Natural killer cell (primary cell): ENCODE measurements around the gene VPS35L. TPM values are rescaled to one million over a fixed set of nuclear protein-coding genes. Genes with fewer than 3 reads are reported as not detected.

ENCODE experiments used
- ATAC-seq, 3 donors: fragments of 150-1000 bp in 2 of 3; fragments of 200-7000 bp in 1 of 3; cut with Tn5 transposase; 1 replicate in 1 of 3; 2 replicates in 2 of 3; pipeline ENCODE4 v1.10.0; 2021; ENCODE audit warnings: mild to moderate bottlenecking in 2 of 3, moderate library complexity in 2 of 3
- DNase-seq, 2 donors: peaks; one replicate each; pipeline versions ENCODE4 v3.0.0 to v3.0.0-alpha.2; 2013 to 2021; ENCODE audit warnings: mixed read lengths in 1 of 2
- H3K27ac ChIP-seq: one replicate; pipeline ENCODE4 v1.5.1; 2013; ENCODE audit warnings: mild to moderate bottlenecking, low read length
- H3K27me3 ChIP-seq: one replicate; pipeline ENCODE4 v1.6.1; 2013; ENCODE audit warnings: low read length; ENCODE audit not compliant: control insufficient read depth, insufficient read depth
- H3K36me3 ChIP-seq: one replicate; pipeline ENCODE4 v1.6.1; 2013; ENCODE audit warnings: low read length; ENCODE audit not compliant: control insufficient read depth, insufficient read depth
- H3K4me1 ChIP-seq: one replicate; pipeline ENCODE4 v1.6.1; 2013; ENCODE audit warnings: low read length; ENCODE audit not compliant: control insufficient read depth, insufficient read depth
- H3K4me3 ChIP-seq: one replicate; pipeline ENCODE4 v1.5.1; 2013; ENCODE audit warnings: low read length
- H3K9me3 ChIP-seq: one replicate; pipeline ENCODE4 v1.6.1; 2013; ENCODE audit warnings: low read length; ENCODE audit not compliant: control insufficient read depth, insufficient read depth
- H3K27ac Mint-ChIP-seq, 2 donors: one replicate each; pipeline ENCODE4 v1.8.0; 2022; ENCODE audit warnings: mild to moderate bottlenecking in 2 of 2, mixed read lengths in 2 of 2, moderate library complexity in 1 of 2
- H3K27me3 Mint-ChIP-seq, 2 donors: one replicate each; pipeline ENCODE4 v1.8.0; 2022; ENCODE audit warnings: low read depth in 2 of 2, mixed read lengths in 2 of 2
- H3K36me3 Mint-ChIP-seq: one replicate; pipeline ENCODE4 v1.8.0; 2022; ENCODE audit warnings: mixed read lengths
- H3K4me1 Mint-ChIP-seq, 2 donors: one replicate each; pipeline ENCODE4 v1.8.0; 2022; ENCODE audit warnings: mixed read lengths in 2 of 2
- H3K4me3 Mint-ChIP-seq: one replicate; pipeline ENCODE4 v1.8.0; 2022; ENCODE audit warnings: mild to moderate bottlenecking, moderate library complexity, mixed read lengths
- H3K9me3 Mint-ChIP-seq, 2 donors: one replicate each; pipeline ENCODE4 v1.8.0; 2022; ENCODE audit warnings: mixed read lengths in 2 of 2
- WGBS: methylation state at CpG from one replicate; pipeline ENCODE4 v1.1.7; 2013; ENCODE audit warnings: missing lambda C conversion rate; ENCODE audit not compliant: insufficient coverage; 5-methylcytosine and 5-hydroxymethylcytosine counted together
- intact Hi-C: fragments of 100-400 bp; cut with micrococcal nuclease; formaldehyde crosslinking; loops from one replicate; pipeline ENCODE4 v1.14.2; 2022
- total RNA-seq, 4 donors: library from RNA; stranded (reverse); fragments of 120-200 nt in 1 of 4; gene quantifications; one replicate each; pipeline versions ENCODE4 v1.2.3 to v1.2.4, GENCODE V29; 2013 to 2022
- TF ChIP-seq, protein P1 (sequence below): fragments of 200-600 bp; IDR thresholded peaks from one replicate; pipeline ENCODE4 v1.8.0; 2022; ENCODE audit warnings: antibody characterized with exemption

VPS35L gene
- total RNA-seq, 3 donors from 2014 or later (not counting 1 experiment from before 2014, with no cell fraction given): 37.4 to 53.5 (median 44.4) TPM

DNA sequence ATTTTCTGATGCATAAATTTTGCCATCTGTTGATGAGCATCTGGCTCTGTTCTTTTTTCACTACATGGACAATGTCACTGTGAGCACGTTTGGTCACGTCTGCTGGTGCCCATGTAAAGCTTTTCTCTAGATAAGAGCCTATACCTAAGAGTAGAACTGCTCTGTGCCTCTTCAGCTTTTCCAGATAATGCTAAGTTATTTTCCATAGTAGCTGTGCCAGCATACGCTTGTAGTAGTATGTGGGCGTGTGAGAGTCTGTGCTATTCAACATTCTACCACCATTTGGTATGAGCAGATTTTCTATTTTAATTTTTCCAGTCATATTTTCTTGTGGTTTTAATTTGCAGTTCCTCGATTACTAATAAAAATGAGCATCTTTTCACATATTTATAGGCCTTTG lies 33.2 kb downstream of the VPS35L start:
- H3K36me3 ChIP-seq: peaks cover 25% of the 10 kb centered on the region
- TF ChIP-seq, protein P1, sequence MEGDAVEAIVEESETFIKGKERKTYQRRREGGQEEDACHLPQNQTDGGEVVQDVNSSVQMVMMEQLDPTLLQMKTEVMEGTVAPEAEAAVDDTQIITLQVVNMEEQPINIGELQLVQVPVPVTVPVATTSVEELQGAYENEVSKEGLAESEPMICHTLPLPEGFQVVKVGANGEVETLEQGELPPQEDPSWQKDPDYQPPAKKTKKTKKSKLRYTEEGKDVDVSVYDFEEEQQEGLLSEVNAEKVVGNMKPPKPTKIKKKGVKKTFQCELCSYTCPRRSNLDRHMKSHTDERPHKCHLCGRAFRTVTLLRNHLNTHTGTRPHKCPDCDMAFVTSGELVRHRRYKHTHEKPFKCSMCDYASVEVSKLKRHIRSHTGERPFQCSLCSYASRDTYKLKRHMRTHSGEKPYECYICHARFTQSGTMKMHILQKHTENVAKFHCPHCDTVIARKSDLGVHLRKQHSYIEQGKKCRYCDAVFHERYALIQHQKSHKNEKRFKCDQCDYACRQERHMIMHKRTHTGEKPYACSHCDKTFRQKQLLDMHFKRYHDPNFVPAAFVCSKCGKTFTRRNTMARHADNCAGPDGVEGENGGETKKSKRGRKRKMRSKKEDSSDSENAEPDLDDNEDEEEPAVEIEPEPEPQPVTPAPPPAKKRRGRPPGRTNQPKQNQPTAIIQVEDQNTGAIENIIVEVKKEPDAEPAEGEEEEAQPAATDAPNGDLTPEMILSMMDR: no peak
- DNase-seq (no peak), ATAC-seq (no peak)
- no peak overlapping the region for H3K27ac Mint-ChIP-seq
- 95% methylated on average over 3 of the region's 5 CpGs for WGBS
- no peaks in the 10 kb centered on the region for H3K27me3 ChIP-seq
- H3K4me3 Mint-ChIP-seq: no peak overlapping the region
- H3K4me1 ChIP-seq: no peaks in the 10 kb centered on the region
- H3K27me3 Mint-ChIP-seq: no peaks in the 10 kb centered on the region
- H3K9me3 Mint-ChIP-seq: no peaks in the 10 kb centered on the region
- intact Hi-C loops: no loop called here
- no peak overlapping the region for H3K4me3 ChIP-seq
- no peak overlapping the region for H3K27ac ChIP-seq
- no peaks in the 10 kb centered on the region for H3K9me3 ChIP-seq
- H3K4me1 Mint-ChIP-seq: no peaks in the 10 kb centered on the region
- no peaks in the 10 kb centered on the region for H3K36me3 Mint-ChIP-seq

DNA sequence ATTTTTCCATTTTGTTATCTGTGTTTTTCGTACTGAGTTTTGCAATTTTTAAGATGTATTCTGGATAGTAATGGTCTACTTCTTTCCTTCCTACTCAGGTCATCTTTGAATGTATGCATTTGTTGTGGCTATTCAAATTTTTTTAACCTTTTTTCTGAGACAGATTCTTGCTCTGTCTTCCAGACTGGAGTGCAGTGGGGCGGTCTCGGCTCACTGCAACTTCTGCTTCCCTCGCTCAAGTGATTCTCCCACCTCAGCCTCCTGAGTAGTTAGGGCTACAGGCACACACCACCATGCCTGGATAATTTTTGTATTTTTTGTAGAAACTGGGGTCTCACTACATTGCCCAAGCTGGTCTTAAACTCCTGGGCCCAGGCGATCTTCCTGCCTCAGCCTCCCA lies 33.6 kb downstream of the VPS35L start:
- no peak overlapping the region for H3K27ac ChIP-seq
- ATAC-seq (no peak), DNase-seq (no peak)
- TF ChIP-seq, protein P1: no peak
- H3K4me1 ChIP-seq: no peaks in the 10 kb centered on the region
- no peak overlapping the region for H3K4me3 ChIP-seq
- Mint-ChIP-seq H3K9me3 (no peaks in the 10 kb centered on the region), H3K4me1 (no peaks in the 10 kb centered on the region), H3K4me3 (no peak overlapping the region), H3K27me3 (no peaks in the 10 kb centered on the region), H3K27ac (no peak overlapping the region), H3K36me3 (no peaks in the 10 kb centered on the region)
- WGBS: 88% methylated on average over 4 of the region's 5 CpGs
- H3K9me3 ChIP-seq: no peaks in the 10 kb centered on the region
- H3K36me3 ChIP-seq: peaks cover 28% of the 10 kb centered on the region
- intact Hi-C loops: no loop called here
- H3K27me3 ChIP-seq: no peaks in the 10 kb centered on the region

DNA sequence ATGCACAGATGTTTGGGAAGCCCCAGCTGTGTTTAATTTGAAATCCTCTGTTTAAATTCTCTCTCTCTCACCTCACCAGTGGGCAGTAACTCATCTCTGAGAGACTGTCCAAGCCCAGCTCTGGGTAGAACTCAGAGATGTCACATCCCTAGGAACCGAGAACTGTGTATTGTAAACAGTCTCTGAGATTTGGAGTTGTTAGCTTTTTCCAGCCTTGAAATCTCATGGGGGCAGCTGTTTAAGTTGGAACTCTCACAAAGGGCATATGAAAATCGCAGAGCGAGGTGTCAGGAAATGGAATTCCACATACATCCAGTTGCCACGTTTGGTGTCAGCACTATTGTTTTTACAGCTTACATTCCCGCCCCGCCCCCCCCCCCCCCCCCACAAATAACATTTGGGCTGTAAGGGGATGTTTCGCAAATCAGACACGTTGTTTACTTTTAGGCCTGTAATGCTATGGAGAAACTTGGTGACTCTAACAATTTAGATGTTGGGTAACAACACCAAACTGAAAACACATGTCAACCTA lies 34.3 kb downstream of the VPS35L start:
- H3K9me3 Mint-ChIP-seq: no peaks in the 10 kb centered on the region
- intact Hi-C loops: loop anchor here (10.0 kb wide), 1 partner anchor 65 kb away; no protein-coding TSS in a partner anchor
- Histone ChIP-seq H3K27ac (no peak overlapping the region), H3K9me3 (no peaks in the 10 kb centered on the region), H3K27me3 (no peaks in the 10 kb centered on the region), H3K4me1 (no peaks in the 10 kb centered on the region), H3K36me3 (peaks cover 30% of the 10 kb centered on the region), H3K4me3 (no peak overlapping the region)
- DNase-seq (no peak), ATAC-seq (no peak)
- 94% methylated on average over 3 of the region's 8 CpGs for WGBS
- H3K27ac Mint-ChIP-seq: no peak overlapping the region
- no peak overlapping the region for H3K4me3 Mint-ChIP-seq
- H3K4me1 Mint-ChIP-seq: no peaks in the 10 kb centered on the region
- TF ChIP-seq, protein P1: no peak
- H3K36me3 Mint-ChIP-seq: no peaks in the 10 kb centered on the region
- H3K27me3 Mint-ChIP-seq: no peaks in the 10 kb centered on the region
